Thyroid gland (tissue), 4 donors: ENCODE measurements around the gene PARD3B.

Experiments used
- POLR2A ChIP-seq, 2 donors: fragments of 450-650 bp; IDR thresholded peaks; one replicate each; pipeline ENCODE4 v1.6.1; 2017; ENCODE audit warnings: antibody characterized with exemption in 2 of 2, mild to moderate bottlenecking in 2 of 2, moderate library complexity in 1 of 2
- TF ChIP-seq, protein P1 (sequence below), 6 experiments: fragments of 200-600 bp in 3 of 6; fragments of 450-650 bp in 3 of 6; sonication (generic) in 3 of 6; IDR thresholded peaks; one replicate each; pipeline ENCODE4 v1.5.1; 2016 to 2019; ENCODE audit warnings: antibody characterized with exemption in 6 of 6, mild to moderate bottlenecking in 2 of 6, inconsistent platforms in 1 of 6, moderate library complexity in 1 of 6

DNA sequence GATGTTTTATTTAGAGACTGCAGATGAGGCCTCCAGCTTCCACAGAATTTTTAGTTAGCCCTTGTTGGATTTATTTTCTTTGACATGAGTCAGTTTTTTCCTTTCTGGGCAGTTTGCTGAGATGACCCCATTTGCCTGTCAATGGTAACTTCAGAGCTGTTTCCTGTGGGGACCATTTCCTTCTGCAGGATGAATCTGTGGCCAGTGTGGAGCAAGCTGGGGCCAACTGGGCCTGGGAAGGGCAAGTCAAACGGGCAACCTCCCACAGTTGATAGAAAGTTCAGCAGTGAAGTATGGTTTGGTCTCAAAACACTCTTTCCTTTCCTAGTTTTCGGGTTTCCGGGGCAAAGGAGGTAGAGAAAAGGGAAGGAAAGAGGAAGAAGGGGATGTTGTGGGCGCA lies 845.6 kb downstream of the PARD3B start:
- TF ChIP-seq, protein P1, sequence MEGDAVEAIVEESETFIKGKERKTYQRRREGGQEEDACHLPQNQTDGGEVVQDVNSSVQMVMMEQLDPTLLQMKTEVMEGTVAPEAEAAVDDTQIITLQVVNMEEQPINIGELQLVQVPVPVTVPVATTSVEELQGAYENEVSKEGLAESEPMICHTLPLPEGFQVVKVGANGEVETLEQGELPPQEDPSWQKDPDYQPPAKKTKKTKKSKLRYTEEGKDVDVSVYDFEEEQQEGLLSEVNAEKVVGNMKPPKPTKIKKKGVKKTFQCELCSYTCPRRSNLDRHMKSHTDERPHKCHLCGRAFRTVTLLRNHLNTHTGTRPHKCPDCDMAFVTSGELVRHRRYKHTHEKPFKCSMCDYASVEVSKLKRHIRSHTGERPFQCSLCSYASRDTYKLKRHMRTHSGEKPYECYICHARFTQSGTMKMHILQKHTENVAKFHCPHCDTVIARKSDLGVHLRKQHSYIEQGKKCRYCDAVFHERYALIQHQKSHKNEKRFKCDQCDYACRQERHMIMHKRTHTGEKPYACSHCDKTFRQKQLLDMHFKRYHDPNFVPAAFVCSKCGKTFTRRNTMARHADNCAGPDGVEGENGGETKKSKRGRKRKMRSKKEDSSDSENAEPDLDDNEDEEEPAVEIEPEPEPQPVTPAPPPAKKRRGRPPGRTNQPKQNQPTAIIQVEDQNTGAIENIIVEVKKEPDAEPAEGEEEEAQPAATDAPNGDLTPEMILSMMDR (IDR thresholded peaks at IDR 0.05) = no peak
- TF ChIP-seq POLR2A (IDR thresholded peaks at IDR 0.05) = no peak
